OCI-LY3 (cell line): Measurements from ENCODE around the gene GPR32.

ENCODE experiments used
- EZH2phosphoT487 ChIP-seq: fragments of 200-600 bp; shearing (Covaris generic); IDR thresholded peaks from 2 replicates; pipeline ENCODE4 v1.6.1; 2018; ENCODE audit warnings: antibody characterized with exemption, mixed run types, low read depth
- TF ChIP-seq, protein P1 (sequence below): fragments of 200-600, 300-600 bp; sonication (generic); IDR thresholded peaks from 2 replicates; pipeline ENCODE4 v1.5.1; 2014; ENCODE audit warnings: antibody characterized with exemption, low read length, low read depth

DNA sequence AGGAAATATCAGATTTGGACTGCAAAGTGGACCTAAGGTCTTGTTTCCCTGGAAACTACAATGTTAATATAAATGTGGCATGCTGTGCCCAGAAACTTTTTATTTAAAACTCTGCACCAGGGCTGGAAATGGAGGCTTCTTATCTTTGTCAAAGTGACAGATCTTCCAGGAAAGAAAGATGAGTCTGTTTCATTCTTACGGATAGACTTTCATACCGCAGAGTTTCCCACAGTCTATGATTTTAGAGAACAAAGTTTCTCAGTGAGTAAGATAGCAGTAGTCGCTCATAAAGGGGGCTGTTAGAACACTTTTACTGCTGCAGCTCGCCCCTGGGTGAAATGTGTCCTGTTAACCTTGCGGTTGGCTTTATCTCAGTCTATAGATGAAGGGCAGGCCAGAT lies 40.4 kb upstream of the GPR32 start:
- TF ChIP-seq EZH2phosphoT487 = no peak
- TF ChIP-seq, protein P1, sequence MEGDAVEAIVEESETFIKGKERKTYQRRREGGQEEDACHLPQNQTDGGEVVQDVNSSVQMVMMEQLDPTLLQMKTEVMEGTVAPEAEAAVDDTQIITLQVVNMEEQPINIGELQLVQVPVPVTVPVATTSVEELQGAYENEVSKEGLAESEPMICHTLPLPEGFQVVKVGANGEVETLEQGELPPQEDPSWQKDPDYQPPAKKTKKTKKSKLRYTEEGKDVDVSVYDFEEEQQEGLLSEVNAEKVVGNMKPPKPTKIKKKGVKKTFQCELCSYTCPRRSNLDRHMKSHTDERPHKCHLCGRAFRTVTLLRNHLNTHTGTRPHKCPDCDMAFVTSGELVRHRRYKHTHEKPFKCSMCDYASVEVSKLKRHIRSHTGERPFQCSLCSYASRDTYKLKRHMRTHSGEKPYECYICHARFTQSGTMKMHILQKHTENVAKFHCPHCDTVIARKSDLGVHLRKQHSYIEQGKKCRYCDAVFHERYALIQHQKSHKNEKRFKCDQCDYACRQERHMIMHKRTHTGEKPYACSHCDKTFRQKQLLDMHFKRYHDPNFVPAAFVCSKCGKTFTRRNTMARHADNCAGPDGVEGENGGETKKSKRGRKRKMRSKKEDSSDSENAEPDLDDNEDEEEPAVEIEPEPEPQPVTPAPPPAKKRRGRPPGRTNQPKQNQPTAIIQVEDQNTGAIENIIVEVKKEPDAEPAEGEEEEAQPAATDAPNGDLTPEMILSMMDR = no peak
